HCT116 (cell line): Measurements from ENCODE around the gene MZB1.

Source experiments
- CBX3 ChIP-seq: IDR thresholded peaks from 2 replicates; pipeline ENCODE4 v1.6.1; 2012; ENCODE audit warnings: low read depth
- CTCF ChIP-seq, 3 experiments: fragments of 200-600 bp in 1 of 3; sonication (generic) in 1 of 3; IDR thresholded peaks in 2 of 3; conservative IDR thresholded peaks in 1 of 3; 2 replicates each; pipeline ENCODE4 v1.5.1; 2012 to 2017; ENCODE audit warnings: low read depth in 2 of 3, low read length in 2 of 3, antibody characterized with exemption in 1 of 3, borderline replicate concordance in 1 of 3, control low read depth in 1 of 3, mild to moderate bottlenecking in 1 of 3, mixed read lengths in 1 of 3, mixed run types in 1 of 3, moderate library complexity in 1 of 3; ENCODE audit not compliant: insufficient read depth in 1 of 3
- EGR1 ChIP-seq: IDR thresholded peaks from 2 replicates; pipeline ENCODE4 v1.6.1; 2012; ENCODE audit warnings: low read depth
- EZH2 ChIP-seq: fragments of 200-600 bp; sonication (generic); IDR thresholded peaks from 2 replicates; pipeline ENCODE4 v1.6.1; 2017; ENCODE audit warnings: antibody characterized with exemption, mixed run types
- EZH2phosphoT487 ChIP-seq: fragments of 200-600 bp; IDR thresholded peaks from 2 replicates; pipeline ENCODE4 v1.6.1; 2018; ENCODE audit warnings: antibody characterized with exemption, borderline replicate concordance
- MAX ChIP-seq: IDR thresholded peaks from 2 replicates; pipeline ENCODE4 v1.6.1; 2012
- POLR2A ChIP-seq: IDR thresholded peaks from 2 replicates; pipeline ENCODE4 v1.7.0; 2011; ENCODE audit warnings: borderline replicate concordance; ENCODE audit not compliant: insufficient read depth, insufficient read length; ENCODE audit errors: extremely low read depth
- POLR2AphosphoS5 ChIP-seq: IDR thresholded peaks from 2 replicates; pipeline ENCODE4 v1.6.1; 2011; ENCODE audit warnings: mild to moderate bottlenecking, low read depth, low read length, moderate library complexity
- SIN3A ChIP-seq: IDR thresholded peaks from 2 replicates; pipeline ENCODE4 v1.6.1; 2012; ENCODE audit warnings: low read depth
- YY1 ChIP-seq: IDR thresholded peaks from 2 replicates; pipeline ENCODE4 v1.6.1; 2011; ENCODE audit warnings: low read length, low read depth, moderate library complexity, mild to moderate bottlenecking; ENCODE audit not compliant: insufficient replicate concordance; ENCODE audit errors: extremely low read depth
- ZFX ChIP-seq: fragments of 450-650 bp; IDR thresholded peaks from 2 replicates; pipeline ENCODE4 v1.6.1; 2017

GRCh38 chr5:139381837-139382761 is 7.6 kb downstream of the MZB1 start:
- TF ChIP-seq POLR2A (no peak), CTCF (IDR thresholded peaks at IDR 0.05 in 2 of 3, conservative IDR thresholded peaks at IDR 0.05 in 1 of 3; ENCODE audit: borderline replicate concordance in 1 of 3, insufficient read depth in 1 of 3, low read depth in 2 of 3, low read length in 2 of 3) (no peak), YY1 (no peak), CBX3 (no peak), EZH2 (no peak), EZH2phosphoT487 (no peak), MAX (no peak), POLR2AphosphoS5 (no peak), ZFX (no peak), EGR1 (no peak), SIN3A (no peak)
